GM23338 (cell line): Measurements from ENCODE around the gene KCMF1.

Experiments used
- CREB1 ChIP-seq: fragments of 250-450 bp; sonication (Bioruptor Pico); IDR thresholded peaks from 2 replicates; pipeline ENCODE4 v1.5.0; 2020; ENCODE audit warnings: low read depth, mild to moderate bottlenecking, moderate library complexity
- CTCF ChIP-seq, 2 experiments: fragments of 200-600 bp in 1 of 2; sonication (generic) in 1 of 2; conservative IDR thresholded peaks; 2 replicates each; pipeline versions ENCODE4 v1.5.1 to v1.6.1; 2016 to 2017; ENCODE audit warnings: antibody characterized with exemption in 2 of 2, low read depth in 2 of 2, mild to moderate bottlenecking in 2 of 2, moderate library complexity in 1 of 2
- EZH2 ChIP-seq: fragments of 200-600 bp; sonication (generic); IDR thresholded peaks from one replicate; pipeline ENCODE4 v1.8.0; 2017; ENCODE audit warnings: antibody characterized with exemption, mild to moderate bottlenecking, low read depth; ENCODE audit not compliant: unreplicated experiment
- POLR2AphosphoS5 ChIP-seq: IDR thresholded peaks from 2 replicates; pipeline ENCODE4 v1.6.1; 2016; ENCODE audit warnings: antibody characterized with exemption, low read depth
- REST ChIP-seq: IDR thresholded peaks from one replicate; pipeline ENCODE4 v1.6.1; 2018; ENCODE audit warnings: antibody characterized with exemption; ENCODE audit not compliant: unreplicated experiment
- STAT1 ChIP-seq: IDR thresholded peaks from one replicate; pipeline ENCODE4 v1.6.1; 2016; ENCODE audit warnings: antibody characterized with exemption; ENCODE audit not compliant: unreplicated experiment

- TF ChIP-seq POLR2AphosphoS5 (no peak), CREB1 (no peak), CTCF (conservative IDR thresholded peaks at IDR 0.05; ENCODE audit: low read depth in 2 of 2) (no peak), EZH2 (no peak), REST (no peak), STAT1 (no peak)
These were observed 697 bp downstream of the KCMF1 start for GRCh38 chr2:84971510-84972206.
